Measurements from ENCODE around the gene GGT5.

DNA sequence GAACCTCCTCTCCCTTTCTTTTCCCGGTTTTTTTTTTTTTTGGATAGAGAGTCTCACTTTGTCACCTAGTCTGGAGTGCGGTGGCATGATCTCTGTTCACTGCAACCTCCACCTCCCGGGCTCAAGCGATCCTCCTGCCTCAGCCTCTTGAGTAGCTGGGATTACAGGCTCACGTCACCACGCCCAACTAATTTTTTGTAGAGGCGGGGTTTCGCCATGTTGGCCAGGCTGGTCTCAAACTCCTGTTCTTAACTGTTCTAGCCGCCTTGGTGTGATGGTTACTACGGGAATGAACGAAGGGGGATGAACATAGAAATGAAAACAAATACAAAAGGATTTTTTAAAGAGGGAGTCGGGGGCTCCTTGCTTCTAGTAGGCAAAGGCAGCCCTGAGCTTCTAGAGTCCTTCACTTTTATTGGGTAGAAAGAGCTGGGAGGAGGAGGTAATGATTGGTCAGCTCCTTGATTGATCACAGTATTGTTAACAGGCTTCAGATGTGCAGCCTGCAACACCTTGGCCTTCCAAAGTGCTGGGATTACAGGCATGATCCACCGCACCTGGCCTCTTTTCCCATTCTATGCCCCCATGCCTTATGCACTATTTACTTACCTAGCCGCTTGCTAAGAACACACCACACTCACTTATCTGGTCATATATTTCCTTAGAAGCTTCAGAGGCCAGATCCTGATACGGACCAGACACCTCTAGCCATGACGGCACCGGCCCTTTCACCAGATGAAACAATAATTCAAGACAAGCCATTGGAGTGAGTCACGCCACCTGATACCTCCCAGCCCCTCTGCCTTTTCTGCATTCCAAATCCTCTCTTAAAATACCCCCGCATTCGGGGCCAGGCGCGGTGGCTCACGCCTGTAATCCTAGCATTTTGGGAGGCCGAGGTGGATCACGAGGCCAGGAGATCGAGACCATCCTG is 42.9 kb downstream of the GGT5 start:
- TF ChIP-seq, protein P1, sequence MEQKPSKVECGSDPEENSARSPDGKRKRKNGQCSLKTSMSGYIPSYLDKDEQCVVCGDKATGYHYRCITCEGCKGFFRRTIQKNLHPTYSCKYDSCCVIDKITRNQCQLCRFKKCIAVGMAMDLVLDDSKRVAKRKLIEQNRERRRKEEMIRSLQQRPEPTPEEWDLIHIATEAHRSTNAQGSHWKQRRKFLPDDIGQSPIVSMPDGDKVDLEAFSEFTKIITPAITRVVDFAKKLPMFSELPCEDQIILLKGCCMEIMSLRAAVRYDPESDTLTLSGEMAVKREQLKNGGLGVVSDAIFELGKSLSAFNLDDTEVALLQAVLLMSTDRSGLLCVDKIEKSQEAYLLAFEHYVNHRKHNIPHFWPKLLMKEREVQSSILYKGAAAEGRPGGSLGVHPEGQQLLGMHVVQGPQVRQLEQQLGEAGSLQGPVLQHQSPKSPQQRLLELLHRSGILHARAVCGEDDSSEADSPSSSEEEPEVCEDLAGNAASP (CRISPR knock-in tag; IDR thresholded peaks at IDR 0.05; ENCODE audit: borderline replicate concordance) = no peak
- TF ChIP-seq NFIC (IDR thresholded peaks at IDR 0.05; ENCODE audit: low read length) (no peak), SNAPC2 (CRISPR knock-in tag; IDR thresholded peaks at IDR 0.05) (no peak), POLR2G (IDR thresholded peaks at IDR 0.05; ENCODE audit: low read depth, low read length) (no peak), HNRNPL (IDR thresholded peaks at IDR 0.05; ENCODE audit: low read depth, low read length) (no peak), ZZZ3 (CRISPR knock-in tag; IDR thresholded peaks at IDR 0.05; ENCODE audit: borderline replicate concordance) (no peak), BHLHE40 (IDR thresholded peaks at IDR 0.05; ENCODE audit: low read length) (no peak), MAFK (conservative IDR thresholded peaks at IDR 0.05 in 1 of 2, IDR thresholded peaks at IDR 0.05 in 1 of 2; ENCODE audit: low read length in 2 of 2) (no peak)

Measured in HepG2 (cell line).